ENCODE results near the gene MAP3K14.

The MAP3K14 gene

GRCh38 chr17:45251931-45252330, 64.9 kb downstream of the MAP3K14 start:
- no peak for DNase-seq (ENCODE audit: extremely low read depth, low read depth)
- no peak overlapping the region for H3K4me3 ChIP-seq (replicated peaks; ENCODE audit: low read depth, low read length)
- TF ChIP-seq CTCF (IDR thresholded peaks at IDR 0.05; ENCODE audit: low read depth, low read length, missing control alignments): no peak

- TF ChIP-seq CTCF (IDR thresholded peaks at IDR 0.05; ENCODE audit: low read depth, low read length, missing control alignments): no peak
- peak overlapping the region; percentile 54 for H3K4me3 ChIP-seq (replicated peaks; ENCODE audit: low read depth, low read length)
- no peak for DNase-seq (ENCODE audit: extremely low read depth, low read depth)
These were observed 68.5 kb downstream of the MAP3K14 start for GRCh38 chr17:45248132-45248957.

- peak; percentile 48 for DNase-seq (ENCODE audit: extremely low read depth, low read depth)
These were observed 69.2 kb downstream of the MAP3K14 start for GRCh38 chr17:45247429-45248131.

GRCh38 chr17:45246861-45247428, 69.9 kb downstream of the MAP3K14 start:
- peak; percentile 50 for TF ChIP-seq CTCF (IDR thresholded peaks at IDR 0.05; ENCODE audit: low read depth, low read length, missing control alignments)
- DNase-seq (ENCODE audit: extremely low read depth, low read depth): no peak
- peak overlapping the region; percentile 54 for H3K4me3 ChIP-seq (replicated peaks; ENCODE audit: low read depth, low read length)

More at GRCh38 chr17:45247429-45248131, 69.2 kb downstream of the MAP3K14 start:
- peak overlapping the region; percentile 54 for H3K4me3 ChIP-seq (replicated peaks; ENCODE audit: low read depth, low read length)
- TF ChIP-seq CTCF (IDR thresholded peaks at IDR 0.05; ENCODE audit: low read depth, low read length, missing control alignments): no peak

GRCh38 chr17:45246338-45246737, 70.5 kb downstream of the MAP3K14 start:
- no peak for DNase-seq (ENCODE audit: extremely low read depth, low read depth)
- peak overlapping the region; percentile 54 for H3K4me3 ChIP-seq (replicated peaks; ENCODE audit: low read depth, low read length)
- TF ChIP-seq CTCF (IDR thresholded peaks at IDR 0.05; ENCODE audit: low read depth, low read length, missing control alignments): no peak

GRCh38 chr17:45244725-45245656, 71.8 kb downstream of the MAP3K14 start:
- TF ChIP-seq CTCF (IDR thresholded peaks at IDR 0.05; ENCODE audit: low read depth, low read length, missing control alignments): no peak
- no peak for DNase-seq (ENCODE audit: extremely low read depth, low read depth)
- H3K4me3 ChIP-seq (replicated peaks; ENCODE audit: low read depth, low read length): no peak overlapping the region
